Measurements from ENCODE around the gene PIK3R6.
"Not testable (repeated sequence)": the region's sequence is repeated elsewhere in the genome, so short reads cannot be mapped to it uniquely, and the experiment has no call there.

Gene PIK3R6

DNA sequence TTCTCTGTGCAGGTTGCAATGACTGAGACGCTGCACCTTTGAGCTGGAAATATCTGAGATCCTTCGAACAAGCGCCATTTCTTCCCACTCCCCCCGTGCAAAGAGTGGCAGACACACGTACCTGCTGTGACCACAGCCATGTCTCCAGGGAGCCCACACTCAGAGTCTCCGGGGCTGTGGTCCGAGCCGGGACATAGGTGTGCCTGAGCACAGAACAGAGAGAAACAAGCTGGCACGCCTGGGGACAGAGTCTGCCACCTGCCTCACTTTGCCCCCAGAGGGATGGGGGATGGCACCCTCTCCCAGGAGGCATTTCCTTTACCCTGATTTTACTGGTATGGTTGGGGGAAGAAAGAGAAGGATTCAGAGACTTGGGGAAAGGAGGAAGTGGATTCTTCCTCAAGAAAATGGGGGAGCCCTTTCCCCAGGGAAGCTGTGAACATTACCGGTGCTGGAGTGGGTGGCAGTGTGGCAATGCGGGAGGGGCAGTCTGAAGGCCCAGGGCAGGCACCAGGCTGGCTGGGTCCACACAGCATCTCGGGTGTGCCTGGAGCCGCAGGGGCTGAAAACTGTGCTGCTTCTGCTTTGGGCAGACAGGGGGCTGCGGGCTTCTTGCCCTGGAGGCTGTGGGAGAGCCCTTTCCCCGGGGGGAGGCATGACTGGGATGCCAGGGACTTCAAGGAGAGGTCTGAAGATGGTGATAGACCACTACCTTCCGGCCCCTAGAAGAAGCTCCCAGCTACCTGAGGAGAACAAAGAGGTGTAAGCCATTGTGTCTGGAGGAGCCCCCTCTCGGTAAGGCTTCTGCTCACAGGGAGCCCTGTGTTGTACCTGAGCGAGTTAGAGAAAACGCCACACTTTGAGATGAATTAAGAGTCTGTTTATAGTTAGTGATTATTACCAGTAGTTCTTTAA, 6.6 kb upstream of the PIK3R6 start:
- DNase-seq (ENCODE audit: low spot score) = no peak

DNA sequence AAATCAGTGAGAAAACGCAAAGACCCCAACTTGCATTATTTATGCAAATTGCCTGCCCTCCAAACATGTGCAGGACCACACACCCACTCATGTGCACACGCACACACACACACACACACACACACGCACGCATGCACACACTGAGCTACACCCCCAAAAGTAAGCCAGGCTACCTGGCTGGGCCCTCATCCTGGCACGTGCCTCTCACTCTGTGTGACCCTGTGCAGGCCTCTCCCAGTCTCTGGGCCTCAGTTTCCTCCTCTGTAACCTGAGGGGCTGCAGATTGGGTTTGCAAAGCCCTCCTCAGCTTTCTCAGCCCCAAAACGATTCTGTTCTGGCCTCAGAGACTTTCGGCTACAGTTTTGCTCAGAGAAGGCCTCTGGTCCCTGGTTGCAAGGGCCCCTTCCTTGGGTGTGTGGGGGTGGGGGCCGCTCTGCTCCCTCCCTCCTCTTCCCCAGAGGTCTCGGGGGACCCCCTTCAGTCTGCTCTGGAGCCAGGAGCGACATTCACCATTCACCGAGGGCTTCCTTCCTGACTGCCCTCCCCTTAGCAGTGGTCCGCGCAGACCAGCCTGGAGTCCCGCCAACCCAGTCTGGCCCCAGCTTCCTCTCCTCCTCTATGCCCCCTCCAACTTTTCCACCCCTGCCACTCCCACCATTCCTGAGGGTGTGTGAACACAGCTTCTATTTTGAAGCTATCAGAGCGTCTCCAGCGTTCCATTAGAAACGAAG, 5.4 kb upstream of the PIK3R6 start:
- no peak for DNase-seq (ENCODE audit: low spot score)

DNA sequence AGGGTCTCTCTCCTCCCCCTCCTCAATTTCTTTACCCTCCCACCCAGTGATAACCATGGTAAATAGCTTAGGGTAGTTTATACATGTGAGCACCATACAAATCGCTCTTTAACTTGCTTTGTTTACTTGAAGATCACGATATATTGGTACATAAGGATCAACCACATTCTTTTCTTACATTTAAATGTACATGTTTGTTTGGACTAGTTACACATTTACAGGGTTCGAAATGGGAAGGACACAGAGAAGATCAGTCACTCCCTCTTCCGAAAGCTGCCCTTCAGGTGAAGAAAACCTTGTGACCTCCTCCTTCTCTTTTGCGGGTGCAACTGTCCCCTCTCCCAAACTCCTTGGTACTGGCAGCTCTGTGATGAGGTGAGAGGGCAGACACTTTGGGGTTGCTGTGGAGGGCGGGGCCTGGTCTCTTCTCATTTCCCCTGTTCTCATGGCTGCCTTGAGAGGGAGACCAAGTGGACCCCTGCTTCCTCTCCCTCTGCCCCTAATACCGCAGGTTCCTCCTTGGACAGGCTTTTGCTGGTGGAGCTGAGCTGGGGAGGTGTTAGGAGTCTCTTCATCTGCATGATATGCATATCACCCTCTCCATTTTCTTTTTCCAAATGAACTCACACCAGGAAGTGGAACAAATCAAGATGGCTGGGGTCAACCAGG, 4.7 kb upstream of the PIK3R6 start:
- no peak for DNase-seq (ENCODE audit: low spot score)

DNA sequence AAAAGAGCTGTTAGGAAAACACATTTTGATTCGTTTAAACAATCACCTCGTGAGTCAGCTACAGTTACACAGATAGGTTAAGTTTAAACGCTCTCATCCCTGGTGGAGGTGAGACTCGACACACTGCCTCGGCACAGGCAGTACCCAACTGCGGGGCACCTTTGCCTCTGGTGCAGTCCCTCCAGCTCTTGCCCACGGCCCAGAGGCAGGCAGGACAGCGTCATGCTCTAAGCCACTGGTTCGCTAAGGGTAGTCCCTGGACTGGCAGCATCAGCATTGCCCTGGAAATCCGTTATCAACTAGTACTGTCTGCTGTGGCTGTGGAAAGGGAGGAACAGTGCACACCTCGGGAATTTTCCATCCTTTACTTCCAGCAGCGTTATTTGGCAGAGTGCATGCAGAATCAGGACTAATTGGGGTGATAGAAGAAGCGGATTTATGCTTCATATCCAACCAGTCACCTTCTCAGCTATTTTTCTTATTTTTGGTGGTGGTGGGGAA, 3.7 kb upstream of the PIK3R6 start:
- no peak for DNase-seq (ENCODE audit: low spot score)

DNA sequence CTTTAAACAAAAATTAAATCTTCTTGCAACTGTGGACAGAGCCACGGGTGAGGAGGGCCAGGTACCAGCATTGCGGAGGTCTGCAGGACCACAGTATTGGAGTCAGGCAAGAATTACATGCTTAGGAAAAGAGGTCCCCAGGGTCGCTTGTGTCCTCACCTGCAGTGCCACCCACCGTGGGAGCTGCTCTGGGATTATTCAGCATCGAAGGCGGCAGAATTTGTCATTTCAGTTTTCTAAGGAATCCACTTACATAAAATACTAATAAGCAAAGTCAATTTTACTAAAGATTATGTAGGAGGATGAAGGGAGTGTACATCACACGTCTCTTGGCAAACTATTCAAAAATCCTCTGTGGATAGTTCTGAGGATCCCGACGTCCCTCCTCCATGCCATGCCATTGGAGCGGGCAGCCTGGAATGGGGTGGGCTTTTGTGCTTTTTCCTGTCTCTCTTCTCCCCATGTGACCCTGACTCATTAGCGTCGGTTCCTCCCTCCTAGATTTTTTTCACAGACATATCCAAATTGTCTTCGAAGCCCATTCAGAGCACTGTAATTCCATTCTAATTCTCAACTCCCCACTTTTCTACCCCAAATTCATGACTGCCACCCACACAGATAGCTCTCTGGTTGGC, 3.0 kb upstream of the PIK3R6 start:
- DNase-seq (ENCODE audit: low spot score) = no peak

DNA sequence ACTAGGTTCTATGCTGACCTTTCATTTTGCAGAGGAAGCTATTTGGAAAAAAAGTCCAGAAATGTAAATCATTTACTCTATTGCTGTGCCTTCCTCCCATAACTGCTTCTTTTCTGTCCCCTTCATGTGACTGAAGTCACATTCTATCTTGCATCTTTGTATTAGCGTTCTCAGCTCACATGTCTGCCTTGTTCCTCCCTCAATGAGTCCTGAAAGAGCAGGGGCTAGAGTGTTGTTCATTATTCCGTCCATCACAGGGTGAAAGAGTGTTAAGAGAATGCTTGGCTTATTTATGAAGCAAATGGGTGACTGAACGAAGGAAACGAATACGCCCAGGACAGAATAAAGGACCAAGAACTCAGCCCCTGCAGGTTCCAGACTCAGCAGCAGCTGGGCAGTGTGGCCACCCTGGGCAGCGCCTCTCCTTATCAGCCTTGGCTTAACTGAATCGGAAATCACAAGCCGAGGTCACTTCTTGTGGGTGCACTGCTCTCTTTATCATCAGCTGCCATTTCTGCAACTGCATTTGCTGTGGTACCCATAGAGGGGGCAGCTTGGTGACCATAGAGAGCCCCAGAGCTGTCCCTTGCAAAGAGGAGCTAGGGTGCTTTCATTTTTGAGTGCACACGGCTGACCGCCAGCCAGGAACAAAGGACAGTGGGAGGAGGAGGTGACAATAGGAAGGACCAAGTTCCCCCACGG, 1.8 kb upstream of the PIK3R6 start:
- DNase-seq (ENCODE audit: low spot score) = no peak

DNA sequence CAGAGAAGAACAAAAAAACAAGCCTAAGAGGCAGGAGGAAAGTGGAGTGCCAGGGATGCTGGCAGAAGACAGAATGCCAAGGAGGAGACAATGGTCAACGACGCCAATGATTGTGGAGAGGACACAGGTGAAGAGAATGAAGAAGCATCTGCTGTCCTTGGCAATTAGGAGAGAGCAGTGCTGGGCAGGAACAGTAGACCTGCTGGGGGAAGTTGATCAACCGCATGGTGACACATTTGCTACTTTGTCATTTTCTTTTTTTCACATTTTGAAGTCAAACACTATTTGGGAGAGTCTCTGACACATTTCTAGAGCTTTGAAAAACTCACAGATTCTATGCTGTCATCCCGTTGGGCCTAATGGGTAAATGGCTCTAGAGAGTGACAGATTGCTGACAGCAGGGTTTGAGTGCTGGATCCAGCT, 1.1 kb upstream of the PIK3R6 start:
- DNase-seq (ENCODE audit: low spot score) = no peak

DNA sequence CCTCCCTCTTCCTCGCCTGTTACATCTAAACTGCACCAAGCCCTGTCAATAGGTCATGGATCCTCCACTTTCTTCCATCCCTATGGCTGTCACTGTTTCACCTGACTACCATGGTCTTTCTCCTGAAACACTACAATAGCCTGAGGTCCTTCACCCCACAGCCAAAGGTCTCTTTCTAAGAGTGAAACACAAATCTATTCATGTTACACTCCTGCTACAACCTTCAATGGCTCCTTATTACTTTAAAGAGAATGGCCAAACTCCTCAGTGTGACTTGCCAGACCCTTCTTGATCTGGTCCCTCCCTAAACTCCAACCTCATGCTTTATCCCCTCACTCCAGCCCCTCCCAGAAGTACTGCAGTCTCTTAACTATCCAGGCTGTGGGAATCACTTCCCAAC, 618 bp upstream of the PIK3R6 start:
- DNase-seq (ENCODE audit: low spot score) = no peak

DNA sequence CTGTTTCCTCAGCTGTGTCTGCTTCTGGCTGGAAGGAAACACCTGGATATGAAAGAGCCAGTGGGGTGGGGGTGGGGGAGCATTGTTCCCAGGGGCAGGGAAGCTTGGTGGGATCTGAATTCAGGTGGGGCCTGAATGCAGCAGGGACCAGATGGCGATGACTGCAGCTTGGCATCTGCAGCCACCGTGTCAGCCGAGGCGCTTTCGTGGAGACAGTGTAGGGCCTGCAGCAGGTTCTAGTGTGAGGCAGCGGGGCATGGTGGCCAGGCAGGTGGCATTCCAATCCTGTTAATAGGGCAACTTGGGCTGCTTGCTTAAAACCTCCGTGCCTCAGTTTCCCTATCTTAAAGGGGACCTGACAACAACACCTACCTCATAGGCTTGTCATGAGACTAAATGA, 1.7 kb downstream of the PIK3R6 start:
- no peak for DNase-seq (ENCODE audit: low spot score)

DNA sequence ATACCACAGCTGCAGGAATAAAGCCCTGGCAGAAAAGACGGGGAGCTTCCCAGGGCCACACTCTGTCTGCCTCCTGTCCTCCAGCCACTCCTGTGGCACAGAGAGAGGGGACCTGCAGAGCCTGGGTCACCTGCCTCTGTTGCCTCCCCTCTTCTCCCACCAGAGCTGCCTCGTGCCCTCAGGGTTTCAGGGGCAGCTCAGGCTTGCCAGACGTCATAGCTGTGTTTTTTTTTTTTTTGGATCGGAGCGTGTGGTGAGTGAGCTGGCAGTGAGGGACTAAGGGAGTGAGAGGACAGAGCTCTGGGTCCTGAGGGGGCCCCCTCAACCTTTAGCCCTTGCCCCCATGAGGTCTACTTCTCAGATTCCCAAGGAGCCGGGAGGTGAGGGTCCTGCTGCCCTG, 2.1 kb downstream of the PIK3R6 start:
- no peak for DNase-seq (ENCODE audit: low spot score)

DNA sequence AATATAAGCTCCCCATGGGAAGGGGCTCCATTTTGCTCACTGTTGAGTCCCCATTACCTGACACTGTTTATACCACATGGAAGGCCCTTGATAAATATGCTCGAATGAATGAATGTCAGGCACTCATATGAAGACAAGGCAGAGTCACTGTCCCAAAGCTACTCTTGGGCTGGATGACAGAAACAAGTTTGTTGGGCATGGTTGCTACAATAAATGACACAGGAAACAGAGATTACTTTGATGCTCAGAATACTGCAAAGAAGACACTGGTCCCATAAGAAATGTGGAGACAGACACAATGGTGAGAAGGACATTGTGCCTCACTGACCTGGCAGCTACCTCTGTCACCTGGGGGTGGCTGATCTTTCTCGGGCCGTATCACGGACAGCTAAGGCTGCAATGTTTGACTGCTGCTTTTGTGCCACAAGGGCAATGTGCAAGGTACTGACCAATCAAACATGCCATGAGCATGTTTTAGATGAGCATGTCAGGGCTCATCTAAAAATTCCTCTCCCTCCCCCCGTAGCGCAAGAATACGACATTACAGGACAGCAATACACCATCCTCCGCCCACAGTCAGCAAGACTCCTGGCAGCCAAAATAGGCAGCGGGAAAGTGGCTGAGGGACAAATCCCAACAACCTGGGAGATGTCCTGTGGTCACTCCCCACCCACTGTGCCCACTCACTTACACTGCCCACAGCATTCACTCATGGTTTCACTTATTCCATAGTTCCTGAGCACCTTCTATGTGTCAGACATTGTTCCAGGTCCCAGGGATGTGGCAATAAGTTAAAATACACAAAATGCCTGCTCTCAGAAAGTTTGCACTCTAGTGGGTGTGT, 5.0 kb downstream of the PIK3R6 start:
- DNase-seq (ENCODE audit: low spot score) = no peak

DNA sequence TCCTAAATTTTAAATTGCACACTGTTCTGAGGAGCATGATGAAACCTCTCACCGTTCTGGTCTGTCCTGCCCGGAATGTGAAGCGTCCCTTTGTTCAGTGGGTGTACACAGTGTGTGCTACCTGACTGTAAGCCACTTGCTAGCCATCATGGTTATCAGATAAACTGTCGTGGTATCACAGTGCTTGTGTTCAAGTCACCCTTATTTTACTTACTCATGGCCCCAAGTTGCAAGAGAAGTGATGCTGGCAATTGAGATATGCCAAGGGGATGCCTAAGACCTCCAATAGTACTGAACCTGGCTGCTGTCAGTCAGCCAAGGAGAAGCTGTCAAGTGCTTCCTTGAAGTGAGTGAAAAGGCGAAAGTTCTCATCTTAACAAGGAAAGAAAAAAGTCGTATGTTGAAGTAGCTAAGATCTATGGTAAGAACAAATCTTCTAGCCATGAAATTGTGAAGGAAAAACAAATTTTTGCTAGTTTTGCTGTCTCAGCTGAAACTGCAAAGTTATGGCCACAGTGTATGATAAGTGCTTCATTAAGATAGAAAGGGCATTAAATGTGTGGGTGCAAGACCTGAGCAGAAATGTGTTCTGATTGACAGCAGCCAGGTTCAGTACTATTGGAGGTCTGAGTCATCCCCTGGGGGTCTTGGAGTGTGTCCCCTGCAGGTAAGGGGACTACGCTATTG, 5.8 kb downstream of the PIK3R6 start:
- no peak for DNase-seq (ENCODE audit: low spot score)

DNA sequence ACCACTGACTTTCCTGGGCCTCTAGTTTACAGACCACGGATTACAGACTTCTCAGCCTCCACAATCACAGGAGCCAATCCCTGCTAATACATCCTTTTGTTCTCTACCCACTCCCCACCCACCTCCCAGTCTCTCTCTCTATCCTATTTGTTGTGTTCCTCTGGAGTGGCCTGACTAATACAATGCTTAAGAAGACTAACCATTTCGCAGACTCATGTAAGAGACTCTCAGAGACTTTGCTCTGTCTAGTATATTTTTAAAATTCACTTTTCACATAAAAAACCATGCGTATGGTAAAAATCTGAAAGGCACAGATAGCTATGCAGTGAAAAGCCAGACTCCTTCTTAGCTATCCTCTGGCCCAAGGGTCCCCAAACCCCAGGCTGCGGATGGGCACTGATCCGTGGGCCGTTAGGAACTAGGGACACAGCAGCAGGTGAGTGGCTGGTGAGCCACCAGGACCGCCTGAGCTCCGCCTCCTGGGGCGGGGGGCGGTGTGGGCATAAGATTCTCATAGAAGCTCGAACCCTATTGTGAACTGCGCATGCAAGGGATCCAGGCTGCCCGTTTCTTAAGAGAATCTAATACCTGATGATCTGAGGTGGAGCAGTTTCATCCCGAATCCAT, 7.6 kb downstream of the PIK3R6 start:
- DNase-seq (ENCODE audit: low spot score) = no peak

DNA sequence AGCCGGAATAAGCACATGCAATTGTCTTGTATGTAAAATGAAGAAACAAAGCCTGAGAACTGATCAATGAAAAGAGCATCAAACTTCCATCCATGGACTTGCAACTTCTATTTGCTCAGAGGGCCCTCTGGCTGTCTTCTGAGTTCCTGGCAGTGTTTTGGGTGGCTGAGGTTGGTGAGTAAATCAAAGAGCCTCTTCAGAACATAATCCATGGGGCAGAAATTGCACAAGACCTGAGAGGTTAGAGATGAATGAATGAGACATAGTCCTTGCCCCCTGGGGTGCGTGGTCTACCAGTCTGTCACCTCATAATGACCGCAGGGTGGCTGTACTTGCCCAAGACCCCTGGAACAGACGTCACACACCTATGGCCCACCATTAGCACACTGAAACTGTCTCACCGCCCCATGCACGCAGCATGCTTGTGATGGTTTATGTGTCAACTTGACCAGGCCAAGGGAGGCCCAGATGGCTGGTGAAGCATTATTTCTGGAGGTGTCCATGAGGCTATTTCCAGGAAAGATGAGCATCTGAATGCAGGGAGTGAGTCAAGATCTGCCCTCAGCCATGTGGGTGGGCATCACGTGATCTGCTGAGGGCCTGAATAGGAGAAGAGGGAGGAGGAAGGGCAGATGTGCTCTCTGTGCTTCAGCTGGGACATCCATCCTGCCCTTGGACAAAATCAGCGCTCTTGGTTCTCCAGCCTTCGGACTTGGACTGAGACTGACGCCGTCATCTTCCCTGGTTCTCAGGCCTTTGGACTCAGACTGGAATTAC, 8.3 kb downstream of the PIK3R6 start:
- no peak for DNase-seq (ENCODE audit: low spot score)

DNA sequence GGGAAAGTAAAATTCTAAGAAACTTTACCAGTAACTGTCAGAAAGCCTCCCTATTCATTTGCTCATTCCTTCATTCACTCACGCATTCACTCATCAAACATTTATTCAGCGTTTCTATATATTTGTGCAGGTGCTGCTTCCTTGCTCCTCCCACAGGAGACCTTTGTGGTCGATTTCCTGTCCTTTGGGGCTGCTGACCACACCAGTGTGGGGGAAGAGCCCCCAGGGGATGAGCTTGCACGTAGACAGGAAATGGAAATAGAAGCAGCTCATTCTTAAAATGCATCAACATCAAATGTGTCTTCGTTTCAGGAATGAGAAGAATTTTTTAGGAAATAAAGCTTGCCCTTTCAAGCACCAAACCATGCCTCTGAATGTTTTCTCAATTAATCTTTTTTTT, 9.6 kb downstream of the PIK3R6 start:
- no peak for DNase-seq (ENCODE audit: low spot score)

DNA sequence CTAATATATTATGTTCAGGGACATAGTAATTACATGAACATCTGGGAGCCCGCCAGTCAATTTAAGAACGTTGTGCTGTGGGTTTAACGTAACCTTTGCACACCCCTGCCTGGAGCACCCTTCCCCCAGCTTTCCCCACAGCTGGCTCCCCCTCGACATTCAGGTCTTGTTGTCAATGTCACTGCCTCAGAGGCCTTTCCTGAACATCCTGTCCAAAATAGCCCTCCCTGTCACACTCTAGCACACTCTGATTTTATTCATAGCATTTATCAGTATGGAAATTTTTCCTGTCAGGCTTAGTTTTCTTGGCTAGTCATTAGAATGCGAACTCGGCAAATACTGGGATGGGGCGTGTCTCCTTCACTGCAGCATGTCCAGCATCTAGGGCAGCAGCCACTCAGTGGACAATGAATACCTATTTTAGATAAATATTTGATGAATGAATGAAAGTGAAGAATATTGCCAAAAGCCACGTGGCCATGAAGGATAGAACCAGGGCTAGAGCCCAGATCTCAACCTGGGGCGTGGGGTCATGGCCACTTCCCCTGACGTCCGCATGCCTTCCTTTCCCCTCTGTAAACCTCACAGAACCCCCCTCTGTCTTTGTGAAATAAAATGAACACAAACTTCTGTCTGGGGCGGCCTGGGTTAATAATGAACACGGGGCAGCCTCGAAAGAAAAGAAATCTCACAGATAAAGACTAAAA, 10.5 kb downstream of the PIK3R6 start:
- no peak for DNase-seq (ENCODE audit: low spot score)

DNA sequence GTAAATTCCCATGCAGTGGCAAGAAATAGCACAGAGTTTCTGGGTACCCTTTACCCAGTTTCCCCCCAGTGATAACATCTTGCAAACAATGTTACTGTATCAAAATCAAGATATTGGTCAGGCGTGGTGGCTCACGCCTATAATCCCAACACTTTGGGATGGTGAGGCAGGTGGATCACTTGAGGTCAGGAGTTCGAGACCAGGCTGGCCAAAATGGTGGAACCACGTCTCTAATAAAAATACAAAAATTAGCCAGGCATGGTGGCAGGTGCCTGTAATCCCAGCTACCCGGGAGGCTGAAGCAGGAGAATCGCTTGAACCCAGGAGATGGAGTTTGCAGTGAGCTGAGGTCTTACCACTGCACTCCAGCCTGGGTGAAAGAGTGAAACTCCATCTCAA, 11.3 kb downstream of the PIK3R6 start:
- not testable (repeated sequence) for DNase-seq (ENCODE audit: low spot score)
